IPS-20b (cell line): ENCODE results near the gene ZNF100.
"Not testable (repeated sequence)": the region's sequence is repeated elsewhere in the genome, so short reads cannot be mapped to it uniquely, and the experiment has no call there.

Source experiments
- H3K27ac ChIP-seq: one replicate; pipeline ENCODE4 v1.5.1; 2013; ENCODE audit warnings: low read length
- H3K27me3 ChIP-seq: 2 replicates; pipeline ENCODE4 v1.6.1; 2013; ENCODE audit warnings: mild to moderate bottlenecking, low read length, inconsistent platforms; ENCODE audit not compliant: insufficient read depth
- H3K36me3 ChIP-seq: 2 replicates; pipeline ENCODE4 v1.6.1; 2013; ENCODE audit warnings: low read depth, mild to moderate bottlenecking, inconsistent platforms, low read length, moderate library complexity; ENCODE audit not compliant: insufficient read depth
- H3K4me1 ChIP-seq: 2 replicates; pipeline ENCODE4 v1.6.1; 2013; ENCODE audit warnings: mild to moderate bottlenecking, control low read depth, inconsistent platforms, low read length, moderate library complexity; ENCODE audit not compliant: insufficient read depth
- H3K4me3 ChIP-seq: 2 replicates; pipeline ENCODE4 v1.5.1; 2013; ENCODE audit warnings: mild to moderate bottlenecking, low read length, inconsistent platforms
- H3K9ac ChIP-seq: 2 replicates; pipeline ENCODE4 v1.6.1; 2013; ENCODE audit warnings: low read depth, mild to moderate bottlenecking, inconsistent platforms, low read length, moderate library complexity
- H3K9me3 ChIP-seq: 2 replicates; pipeline ENCODE4 v1.6.1; 2013; ENCODE audit warnings: mild to moderate bottlenecking, low read depth, low read length, inconsistent platforms; ENCODE audit not compliant: insufficient read depth

Gene ZNF100

DNA sequence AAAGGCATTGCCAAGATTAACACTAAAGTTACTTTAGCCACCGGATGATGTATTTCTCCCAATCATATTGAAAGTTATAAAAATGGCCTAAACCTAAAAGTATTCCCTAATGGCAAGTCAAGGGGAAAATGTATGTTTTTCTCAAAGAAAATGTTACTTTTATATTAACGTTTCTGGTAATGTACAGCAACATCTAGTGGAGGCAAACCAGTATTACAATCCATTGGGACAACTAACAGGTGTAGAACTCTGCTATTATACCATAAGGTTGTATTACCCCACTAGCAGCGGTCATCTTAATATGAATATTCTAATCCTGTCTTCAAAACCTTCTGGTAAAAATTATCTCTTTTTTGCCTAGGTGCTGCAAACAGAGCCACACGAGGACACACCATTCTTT is 69.2 kb downstream of the ZNF100 start:
- Histone ChIP-seq H3K4me1 (peaks cover 10% of the 10 kb centered on the region; the same call in 1 of the 2 replicates), H3K27me3 (no peaks in the 10 kb centered on the region), H3K9ac (no peak overlapping the region; the same call in 1 of the 2 replicates), H3K36me3 (no peaks in the 10 kb centered on the region), H3K9me3 (no peaks in the 10 kb centered on the region), H3K27ac (peak overlapping the region; percentile 30), H3K4me3 (no peak overlapping the region)

DNA sequence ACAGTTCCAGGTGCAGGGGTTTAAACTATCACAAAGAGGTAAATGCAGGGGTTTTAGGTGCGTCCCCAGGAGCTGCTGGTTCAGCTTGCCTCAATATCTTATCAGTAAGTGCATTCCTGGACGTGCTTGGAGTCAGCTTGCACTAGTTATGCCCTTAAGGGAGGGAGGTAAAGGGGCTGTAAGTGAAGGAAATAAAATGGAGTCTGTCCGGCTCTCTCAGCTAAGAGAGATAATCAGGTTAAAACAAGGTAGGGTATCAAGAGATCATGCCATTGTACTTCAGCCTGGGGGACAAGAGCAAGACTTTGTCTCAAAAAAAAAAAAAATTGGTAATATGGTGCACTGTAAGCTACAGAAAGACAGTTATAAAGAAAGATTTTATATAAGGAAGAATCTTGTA is 69.7 kb downstream of the ZNF100 start:
- peaks cover 10% of the 10 kb centered on the region; the same call in 1 of the 2 replicates for H3K4me1 ChIP-seq
- H3K36me3 ChIP-seq: no peaks in the 10 kb centered on the region
- H3K4me3 ChIP-seq: no peak overlapping the region
- no peaks in the 10 kb centered on the region for H3K9me3 ChIP-seq
- H3K27me3 ChIP-seq: no peaks in the 10 kb centered on the region
- no peak overlapping the region for H3K9ac ChIP-seq
- no peak overlapping the region for H3K27ac ChIP-seq

DNA sequence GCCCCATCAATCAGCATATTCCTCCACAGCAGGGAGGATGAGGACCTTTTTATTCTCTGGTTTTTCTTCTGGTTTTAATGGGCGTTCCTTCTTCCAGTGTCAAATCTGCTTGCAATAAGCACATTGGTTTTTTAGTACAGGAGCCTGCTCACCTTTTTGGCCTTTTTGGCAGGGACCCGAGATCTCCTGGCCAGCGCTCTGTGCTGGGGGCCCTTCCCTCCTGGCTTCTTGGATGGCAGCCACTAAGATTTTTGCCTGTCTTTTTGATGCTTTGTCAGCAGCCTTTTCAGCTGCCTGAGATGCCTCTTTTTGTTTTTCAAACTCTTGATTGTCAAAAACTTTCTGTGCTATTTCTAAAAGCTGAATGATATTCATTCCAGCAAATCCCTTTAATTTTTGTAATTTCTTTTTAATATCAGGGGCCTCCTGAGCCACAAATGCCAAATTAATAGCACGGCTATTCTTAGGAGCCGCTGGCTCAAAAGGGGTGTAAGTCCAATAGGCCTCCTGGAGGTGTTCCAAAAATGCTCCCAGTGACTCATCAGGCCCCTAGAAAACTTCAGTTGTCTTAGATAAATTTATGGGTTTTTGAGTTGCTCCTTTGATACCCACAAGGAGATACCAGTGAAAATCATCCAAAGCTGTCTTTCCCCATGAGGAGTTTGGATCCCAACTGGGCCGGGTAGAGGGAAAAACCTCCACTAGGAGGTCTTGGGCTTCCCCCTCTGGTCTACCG is 73.0 kb downstream of the ZNF100 start:
- H3K9ac ChIP-seq: no peak overlapping the region
- H3K27ac ChIP-seq: no peak overlapping the region
- no peak overlapping the region for H3K4me3 ChIP-seq
- no peaks in the 10 kb centered on the region; the same call in 1 of the 2 replicates for H3K9me3 ChIP-seq
- peaks cover 10% of the 10 kb centered on the region; the same call in 1 of the 2 replicates for H3K4me1 ChIP-seq
- H3K36me3 ChIP-seq: no peaks in the 10 kb centered on the region
- H3K27me3 ChIP-seq: no peaks in the 10 kb centered on the region

DNA sequence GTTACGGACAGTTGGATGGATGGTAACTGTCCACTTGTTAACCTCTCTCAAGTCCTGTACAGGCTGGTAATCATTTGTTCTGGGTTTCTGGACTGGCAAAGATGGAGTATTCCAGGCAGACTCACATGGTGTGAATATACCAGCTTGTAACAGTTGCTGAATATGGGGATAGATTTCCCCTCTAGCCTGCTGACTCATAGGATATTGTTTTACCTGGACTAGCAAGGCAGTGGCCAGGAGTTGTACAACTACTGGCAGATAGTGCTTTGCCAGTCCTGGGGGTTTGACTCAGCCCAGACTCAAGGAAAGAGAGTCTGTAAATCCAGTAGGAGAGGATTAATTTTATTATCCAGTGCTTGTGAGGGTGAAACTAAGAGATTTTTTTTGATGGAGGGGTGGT is 74.0 kb downstream of the ZNF100 start:
- peaks cover 7% of the 10 kb centered on the region; the same call in 1 of the 2 replicates for H3K4me1 ChIP-seq
- H3K36me3 ChIP-seq: no peaks in the 10 kb centered on the region
- no peak overlapping the region for H3K4me3 ChIP-seq
- no peak overlapping the region for H3K9ac ChIP-seq
- no peak overlapping the region for H3K27ac ChIP-seq
- H3K27me3 ChIP-seq: no peaks in the 10 kb centered on the region
- no peaks in the 10 kb centered on the region; the same call in 1 of the 2 replicates for H3K9me3 ChIP-seq

DNA sequence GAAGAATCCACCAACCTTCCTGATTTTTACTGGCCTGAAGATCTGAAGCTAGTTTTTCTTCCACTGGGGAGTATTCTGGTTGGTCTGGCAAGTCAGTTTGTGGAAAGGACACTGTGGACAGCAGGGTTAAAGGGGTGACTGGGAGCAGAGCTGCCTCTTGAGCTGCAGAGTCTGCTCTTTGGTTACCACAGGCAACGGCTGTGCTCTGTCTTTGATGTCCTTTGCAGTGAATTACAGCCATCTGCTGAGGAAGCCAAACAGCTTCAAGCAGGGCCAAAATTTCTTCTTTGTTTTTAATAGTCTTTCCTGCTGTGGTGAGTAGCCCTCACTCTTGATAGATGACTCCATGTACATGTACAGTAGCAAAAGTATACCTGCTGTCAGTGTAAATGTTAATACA is 75.7 kb downstream of the ZNF100 start:
- Histone ChIP-seq H3K36me3 (no peaks in the 10 kb centered on the region), H3K27ac (no peak overlapping the region), H3K9ac (no peak overlapping the region), H3K4me3 (no peak overlapping the region), H3K27me3 (no peaks in the 10 kb centered on the region), H3K4me1 (peaks cover 7% of the 10 kb centered on the region; the same call in 1 of the 2 replicates), H3K9me3 (no peaks in the 10 kb centered on the region; the same call in 1 of the 2 replicates)

DNA sequence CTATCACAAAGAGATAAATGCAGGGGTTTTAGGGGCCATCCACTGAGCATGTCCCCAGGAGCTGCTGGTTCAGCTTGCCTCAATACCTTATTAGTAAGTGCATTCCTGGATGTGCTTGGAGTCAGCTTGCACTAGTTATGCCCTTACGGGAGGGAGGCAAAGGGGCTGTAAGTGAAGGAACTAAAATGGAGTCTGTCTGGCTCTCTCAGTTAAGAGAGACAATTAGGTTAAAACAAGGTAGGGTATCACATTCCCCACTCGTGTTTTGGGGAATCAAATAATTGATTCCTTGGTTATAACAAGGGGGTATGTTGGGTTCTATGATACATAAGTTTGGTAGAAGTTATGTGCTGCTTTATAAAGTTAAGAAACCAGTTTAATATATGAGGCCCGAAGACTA is 78.9 kb downstream of the ZNF100 start:
- H3K27me3 ChIP-seq: no peaks in the 10 kb centered on the region
- H3K36me3 ChIP-seq: no peaks in the 10 kb centered on the region
- H3K9ac ChIP-seq: no peak overlapping the region
- no peaks in the 10 kb centered on the region; the same call in 1 of the 2 replicates for H3K9me3 ChIP-seq
- H3K4me1 ChIP-seq: no peaks in the 10 kb centered on the region
- H3K27ac ChIP-seq: no peak overlapping the region
- no peak overlapping the region for H3K4me3 ChIP-seq

DNA sequence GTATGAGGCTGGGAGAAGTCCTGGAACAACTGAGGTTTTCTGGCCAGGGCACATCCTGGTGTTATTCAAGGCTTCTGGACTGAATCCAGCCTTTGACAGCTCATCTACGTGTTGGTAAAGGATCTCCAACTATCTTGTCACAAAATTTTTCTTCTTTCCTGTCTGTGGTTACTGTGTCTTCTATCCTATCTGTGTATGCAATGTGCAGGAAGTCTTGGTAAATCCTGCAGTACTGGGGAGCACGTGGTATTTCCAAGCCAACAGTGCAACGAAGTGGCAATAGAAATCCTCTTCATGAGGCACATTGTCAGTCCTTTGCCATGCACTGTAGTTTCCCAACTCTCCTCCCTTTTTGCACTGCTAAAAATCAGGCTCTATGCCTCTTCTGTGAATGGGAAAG is 86.7 kb downstream of the ZNF100 start:
- peaks cover 5% of the 10 kb centered on the region; the same call in 1 of the 2 replicates for H3K4me1 ChIP-seq
- H3K4me3 ChIP-seq: peak overlapping the region; percentile 13; the same call in 1 of the 2 replicates
- peaks cover 16% of the 10 kb centered on the region for H3K9me3 ChIP-seq
- no peak overlapping the region for H3K9ac ChIP-seq
- peaks cover 4% of the 10 kb centered on the region; the same call in 1 of the 2 replicates for H3K36me3 ChIP-seq
- H3K27me3 ChIP-seq: no peaks in the 10 kb centered on the region
- no peak overlapping the region for H3K27ac ChIP-seq

DNA sequence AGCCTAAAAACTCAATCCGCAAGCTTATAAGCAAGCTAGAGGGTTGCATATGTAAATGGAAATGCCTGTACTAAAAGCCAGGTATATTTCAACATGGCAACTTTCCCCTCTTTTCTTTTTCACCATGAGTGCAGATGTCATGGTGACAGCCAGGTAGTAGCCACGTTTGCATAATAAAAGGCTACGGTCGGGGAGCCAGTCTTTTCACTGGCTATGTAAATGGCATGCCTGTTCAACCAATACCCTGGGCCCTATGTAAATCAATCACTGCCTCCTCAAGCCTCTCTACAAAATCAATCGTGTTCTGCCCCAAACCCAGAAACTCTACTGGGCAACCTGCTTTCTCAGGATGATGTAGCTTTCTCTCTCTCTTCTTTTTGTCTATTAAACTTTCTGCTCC is 87.4 kb downstream of the ZNF100 start:
- H3K9ac ChIP-seq: no peak overlapping the region
- peak overlapping the region; percentile 13; the same call in 1 of the 2 replicates for H3K4me3 ChIP-seq
- H3K36me3 ChIP-seq: peaks cover 4% of the 10 kb centered on the region; the same call in 1 of the 2 replicates
- H3K27me3 ChIP-seq: no peaks in the 10 kb centered on the region
- H3K27ac ChIP-seq: no peak overlapping the region
- peaks cover 16% of the 10 kb centered on the region for H3K9me3 ChIP-seq
- H3K4me1 ChIP-seq: peaks cover 5% of the 10 kb centered on the region; the same call in 1 of the 2 replicates

DNA sequence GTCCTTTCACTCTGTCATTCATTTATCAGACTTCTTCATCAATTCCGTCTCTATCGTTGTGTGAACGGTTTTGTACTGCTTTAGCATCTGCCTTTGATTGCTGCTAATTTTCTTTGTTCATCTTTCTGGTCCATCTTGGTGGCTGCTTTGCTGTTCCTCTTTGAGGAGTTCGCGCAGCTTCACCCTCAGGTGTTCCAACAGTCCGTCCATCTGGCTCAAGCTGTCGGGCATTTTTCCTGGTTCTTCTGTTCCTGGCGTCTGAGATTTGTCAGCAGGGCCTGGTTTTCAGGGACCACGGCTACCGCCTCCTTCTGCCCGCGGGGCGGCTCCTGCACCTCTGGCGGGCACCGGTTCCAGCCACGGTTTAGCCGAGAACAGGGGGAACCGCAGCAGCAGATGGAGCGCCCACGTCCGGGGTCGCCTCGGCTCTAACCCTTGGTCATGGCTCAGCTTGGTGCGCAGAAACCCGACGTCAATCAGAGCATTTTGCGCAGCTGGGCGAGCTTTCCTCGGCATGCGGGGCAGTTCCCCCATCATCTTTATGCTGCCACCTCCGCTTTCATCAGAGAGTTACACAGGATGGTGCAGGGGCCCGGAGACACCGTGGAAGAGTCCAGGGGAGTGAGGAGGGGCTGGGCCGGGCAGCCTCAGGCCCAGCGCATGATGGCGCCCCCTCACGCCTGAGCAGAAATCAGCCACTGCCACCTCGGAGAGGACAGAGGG is 89.5 kb downstream of the ZNF100 start:
- Histone ChIP-seq H3K4me3 (no peak overlapping the region), H3K4me1 (peaks cover 5% of the 10 kb centered on the region; the same call in 1 of the 2 replicates), H3K9ac (no peak overlapping the region), H3K27me3 (no peaks in the 10 kb centered on the region), H3K9me3 (peaks cover 16% of the 10 kb centered on the region), H3K27ac (no peak overlapping the region), H3K36me3 (peaks cover 4% of the 10 kb centered on the region; the same call in 1 of the 2 replicates)

DNA sequence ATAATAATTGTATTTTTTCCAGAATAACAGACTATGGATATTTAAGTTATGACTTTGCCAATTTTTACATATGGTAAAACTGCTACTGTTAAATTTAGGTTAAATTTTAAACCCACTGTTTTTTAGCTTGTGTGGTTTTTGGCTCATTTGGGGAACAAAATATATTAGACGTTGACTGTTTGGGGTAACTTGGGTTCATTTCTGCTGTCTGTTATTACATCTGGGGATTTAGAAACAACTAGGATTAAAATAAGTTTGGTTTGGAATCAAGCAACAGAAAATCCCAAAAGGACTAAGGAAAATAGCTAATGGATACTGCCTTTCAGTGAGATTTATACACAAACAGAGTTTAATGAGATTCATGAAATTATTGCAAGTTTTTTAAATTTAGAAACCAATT is 92.9 kb downstream of the ZNF100 start:
- no peaks in the 10 kb centered on the region for H3K9me3 ChIP-seq
- H3K9ac ChIP-seq: no peak overlapping the region
- H3K27ac ChIP-seq: no peak overlapping the region
- H3K4me1 ChIP-seq: no peaks in the 10 kb centered on the region; the same call in 1 of the 2 replicates
- no peak overlapping the region for H3K4me3 ChIP-seq
- no peaks in the 10 kb centered on the region for H3K27me3 ChIP-seq
- no peaks in the 10 kb centered on the region for H3K36me3 ChIP-seq

DNA sequence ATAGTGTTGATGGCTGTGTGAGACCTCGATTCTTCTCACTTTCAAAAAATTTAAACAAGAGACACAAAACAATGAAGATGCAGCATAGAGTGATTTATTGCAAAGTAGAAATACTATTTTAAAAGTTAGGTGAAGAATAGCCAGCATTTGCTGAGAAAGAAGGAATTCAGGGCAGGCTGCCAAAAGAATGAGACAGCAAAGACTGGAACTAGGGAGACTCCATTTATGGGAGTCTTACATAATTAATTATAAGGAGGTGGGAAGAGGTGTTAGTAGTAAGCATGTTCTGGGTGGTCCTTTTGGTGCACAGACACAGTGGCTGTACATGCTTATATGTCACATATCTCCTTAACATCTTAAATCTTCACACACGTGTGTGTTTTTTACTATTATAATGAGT is 93.9 kb downstream of the ZNF100 start:
- H3K9ac ChIP-seq, H3K27ac ChIP-seq, H3K36me3 ChIP-seq, H3K27me3 ChIP-seq, H3K9me3 ChIP-seq, H3K4me3 ChIP-seq, H3K4me1 ChIP-seq: not testable (repeated sequence)
